Iris pigment epithelial cell (primary cell): Measurements from ENCODE around the gene TRA2A.
"Not testable (repeated sequence)": the region's sequence is repeated elsewhere in the genome, so short reads cannot be mapped to it uniquely, and the experiment has no call there.

Source experiments
- DNase-seq: peaks from one replicate; pipeline ENCODE4 v3.0.0-alpha.2; 2011; ENCODE audit warnings: low read depth

Gene TRA2A

DNA sequence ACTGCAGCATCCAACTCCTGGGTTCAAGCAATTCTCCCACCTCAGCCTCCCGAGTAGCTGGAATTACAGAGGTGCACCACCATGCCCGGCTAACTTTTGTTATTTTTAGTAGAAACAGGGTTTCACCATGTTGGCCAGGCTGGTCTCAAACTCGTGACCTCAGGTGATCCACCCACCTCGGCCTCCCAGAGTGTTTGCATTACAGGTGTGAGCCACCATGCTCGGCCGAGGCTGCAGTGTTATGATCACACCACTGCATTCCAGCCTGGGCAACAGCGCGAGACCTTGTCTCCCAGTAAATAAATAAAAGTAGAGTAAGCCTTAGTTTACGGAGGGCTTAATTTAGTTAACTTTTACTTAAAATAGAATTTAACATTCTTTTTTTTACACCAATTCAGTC, 37.8 kb downstream of the TRA2A start:
- no peak for DNase-seq

DNA sequence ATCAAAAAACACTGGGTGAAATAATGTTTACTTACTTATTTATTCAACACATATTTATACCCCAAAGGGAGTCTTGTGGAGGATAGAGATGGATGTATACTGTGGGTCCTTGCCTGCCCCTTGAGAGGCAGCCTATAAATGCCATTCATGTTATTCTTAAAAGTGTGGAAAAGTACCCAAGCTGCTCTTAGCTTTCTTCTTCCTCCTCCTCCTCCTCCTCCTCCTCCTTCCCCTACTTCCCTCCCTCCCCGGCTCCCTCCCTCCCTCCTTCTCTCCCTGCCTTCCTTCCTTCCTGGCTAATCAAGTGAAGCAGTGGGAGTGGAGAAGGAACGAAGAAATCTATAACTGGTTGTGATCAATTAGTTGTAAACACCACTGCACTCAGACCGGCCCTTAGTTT, 40.3 kb downstream of the TRA2A start:
- DNase-seq = no peak

DNA sequence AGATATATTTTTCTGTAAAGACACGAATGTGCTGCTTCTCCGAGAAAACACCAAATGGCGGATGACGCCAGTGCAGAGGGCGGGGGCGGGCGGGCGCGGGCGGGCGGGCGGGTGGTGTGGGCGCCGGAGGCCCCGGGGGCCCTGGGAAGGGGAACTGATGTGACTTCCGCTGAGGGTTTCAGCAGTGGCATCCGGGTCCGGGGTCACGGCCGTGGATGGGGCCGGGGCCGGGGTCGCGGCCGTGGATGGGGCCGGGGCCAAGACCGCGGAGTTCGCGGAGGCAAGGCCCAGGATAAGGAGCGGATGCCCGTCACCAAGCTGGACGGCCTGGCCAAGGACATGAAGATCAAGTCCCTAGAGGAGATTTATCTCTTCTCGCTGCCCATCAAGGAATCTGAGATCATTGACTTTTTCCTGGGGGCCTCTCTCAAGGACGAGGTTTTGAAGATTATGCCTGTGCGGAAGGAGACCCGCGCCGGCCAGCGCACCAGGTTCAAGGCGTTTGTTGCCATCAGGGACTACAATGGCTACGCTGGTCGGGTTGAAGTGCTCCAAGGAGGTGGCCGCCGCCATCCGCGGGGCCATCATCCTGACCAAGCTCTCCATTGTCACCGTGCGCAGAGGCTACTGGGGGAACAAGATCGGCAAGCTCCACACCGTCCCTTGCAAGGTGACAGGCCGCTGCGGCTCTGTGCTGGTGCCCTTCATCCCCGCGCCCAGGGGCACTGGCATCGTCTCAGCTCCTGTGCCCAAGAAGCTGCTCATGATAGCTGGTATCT, 41.2 kb downstream of the TRA2A start:
- peak; percentile 25 for DNase-seq

DNA sequence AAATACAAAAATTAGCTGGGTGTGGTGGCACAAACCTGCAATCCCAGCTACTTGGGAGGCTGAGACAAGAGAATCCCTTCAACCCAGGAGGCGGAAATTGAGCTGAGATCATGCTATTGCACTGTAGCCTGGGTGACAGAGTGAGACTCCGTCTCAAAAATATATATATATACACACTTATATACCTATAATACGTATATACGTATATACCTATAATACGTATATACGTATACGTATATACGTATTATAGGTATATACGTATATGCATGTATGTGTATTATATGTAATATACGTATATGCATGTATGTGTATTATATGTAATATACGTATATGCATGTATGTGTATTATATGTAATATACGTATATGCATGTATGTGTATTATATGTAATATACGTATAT, 43.1 kb downstream of the TRA2A start:
- DNase-seq = not testable (repeated sequence)

DNA sequence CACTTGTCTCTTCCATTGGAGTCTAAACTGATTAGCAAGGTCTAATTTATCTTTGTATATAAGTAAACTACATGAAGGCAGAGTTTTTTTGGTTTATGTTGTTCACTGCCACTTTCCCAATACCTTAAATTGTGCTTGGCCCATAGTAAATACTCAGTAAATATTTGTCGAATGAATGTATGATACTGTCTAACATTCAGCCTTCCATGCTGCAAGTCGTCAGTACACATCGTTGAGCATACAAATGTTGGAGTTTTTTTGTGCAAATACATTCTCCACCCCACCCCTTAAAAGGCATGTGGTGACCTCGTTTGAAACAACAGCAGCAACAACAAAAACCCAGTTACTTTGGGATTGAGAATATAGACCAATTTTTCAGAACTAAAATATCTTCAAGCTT, 44.1 kb downstream of the TRA2A start:
- no peak for DNase-seq

DNA sequence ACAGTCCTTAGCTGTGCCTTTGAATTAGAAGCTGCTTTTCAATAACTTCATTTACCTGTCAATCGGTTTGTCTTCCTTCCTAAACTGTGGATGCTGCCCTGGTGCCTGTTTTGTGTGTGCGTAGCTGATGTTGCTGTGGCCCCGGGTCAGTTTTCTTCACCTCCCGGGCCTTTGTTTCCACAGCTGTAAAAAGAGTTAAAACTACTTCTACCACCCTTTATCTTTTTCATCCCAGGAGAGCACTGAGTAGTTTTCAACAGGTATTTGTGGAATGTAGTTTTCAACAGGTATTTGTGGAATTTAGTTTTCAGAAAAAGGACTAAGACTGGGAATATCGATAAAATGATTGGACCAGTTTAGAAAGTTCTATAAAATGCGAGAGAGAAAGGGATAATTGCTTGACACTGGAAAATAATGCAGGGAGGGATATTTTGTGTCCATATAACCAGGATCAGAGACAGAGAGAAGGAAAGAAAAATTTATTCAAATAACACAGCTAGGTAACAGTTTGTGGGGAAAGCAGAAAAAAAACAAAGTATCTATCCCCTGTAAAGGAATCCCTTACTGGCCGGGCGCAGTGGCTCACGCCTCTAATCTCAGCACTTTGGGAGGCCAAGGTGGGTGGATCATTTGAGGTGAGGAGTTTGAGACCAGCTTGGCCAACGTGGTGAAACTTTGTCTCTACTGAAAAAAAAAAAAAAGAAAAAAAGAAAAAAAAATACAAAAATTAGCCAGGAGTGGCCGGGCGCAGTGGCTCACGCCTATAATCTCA, 45.6 kb downstream of the TRA2A start:
- DNase-seq = no peak

DNA sequence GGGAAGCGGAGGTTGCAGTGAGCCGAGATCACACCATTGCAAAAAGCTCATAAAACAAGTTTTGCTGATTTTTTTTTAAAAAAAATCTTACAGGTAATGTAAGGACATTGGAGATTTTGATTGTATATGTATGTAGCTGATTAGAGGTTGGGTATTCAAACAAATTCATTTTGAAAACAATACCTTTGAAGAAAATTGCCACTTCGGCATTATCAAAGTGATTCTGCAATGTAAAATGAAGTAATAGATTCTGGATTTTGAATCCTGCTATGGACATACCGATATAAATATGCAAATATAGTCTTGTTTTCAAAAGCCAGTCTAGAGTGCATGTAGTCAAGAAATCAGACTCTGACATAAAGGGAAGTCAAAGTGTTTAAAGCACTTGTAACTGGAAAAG, 49.1 kb downstream of the TRA2A start:
- DNase-seq = no peak

DNA sequence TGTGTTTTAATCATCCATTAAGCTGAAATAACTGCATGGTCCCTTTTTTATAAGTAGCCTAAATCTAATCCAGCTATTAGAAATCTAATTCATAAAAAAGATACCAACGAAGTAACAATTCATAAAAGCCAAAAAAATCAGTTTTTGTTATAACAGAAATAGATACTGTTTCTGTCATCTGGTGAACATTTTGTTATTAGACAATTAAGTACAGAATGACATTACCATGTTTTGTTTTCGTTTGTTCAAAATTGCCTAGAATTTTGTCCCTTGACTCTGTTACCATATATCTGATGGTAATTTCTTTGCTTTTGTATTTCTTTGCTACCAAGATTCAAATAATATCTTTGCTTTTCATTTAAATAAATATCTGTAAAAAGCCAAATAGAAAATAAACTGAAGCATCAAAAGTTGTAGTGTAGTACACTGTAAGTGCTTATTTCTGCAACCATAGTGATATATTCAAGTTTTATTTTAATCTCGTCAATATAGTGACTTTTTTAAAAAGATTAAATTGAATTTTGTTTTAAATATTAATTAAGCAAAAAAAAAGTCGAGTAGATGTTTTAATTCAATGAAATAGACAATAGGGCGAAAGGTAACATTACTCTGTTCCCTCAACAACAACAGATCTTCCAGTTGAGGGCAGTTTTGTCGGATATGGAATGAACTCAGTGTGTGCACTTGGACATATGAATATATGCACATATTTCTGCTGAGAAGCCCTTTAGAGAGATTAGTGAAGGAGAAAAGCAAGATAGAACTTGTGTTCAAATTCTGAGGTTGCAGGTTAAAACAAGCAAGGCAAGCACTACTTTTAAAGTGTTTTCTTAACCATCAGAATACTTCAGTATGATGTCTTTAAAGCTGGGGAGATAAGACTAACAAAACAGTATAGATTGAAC, 53.6 kb downstream of the TRA2A start:
- no peak for DNase-seq

DNA sequence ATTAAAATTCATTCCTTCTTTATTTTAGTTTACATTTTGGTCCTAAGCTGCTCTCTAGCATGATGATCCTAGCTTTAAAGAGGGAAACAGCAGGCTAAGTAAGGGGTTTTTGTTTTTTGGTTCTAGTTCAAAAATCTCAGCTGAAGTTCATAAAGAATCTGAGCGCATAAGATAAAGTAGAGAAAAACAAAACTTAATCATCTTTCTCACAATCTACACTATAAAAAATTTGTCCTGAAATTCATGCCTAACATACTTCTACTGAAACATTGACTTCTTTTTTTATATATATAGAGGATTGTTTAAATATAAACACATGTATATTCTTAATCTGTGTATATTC, 54.7 kb downstream of the TRA2A start:
- DNase-seq = no peak

DNA sequence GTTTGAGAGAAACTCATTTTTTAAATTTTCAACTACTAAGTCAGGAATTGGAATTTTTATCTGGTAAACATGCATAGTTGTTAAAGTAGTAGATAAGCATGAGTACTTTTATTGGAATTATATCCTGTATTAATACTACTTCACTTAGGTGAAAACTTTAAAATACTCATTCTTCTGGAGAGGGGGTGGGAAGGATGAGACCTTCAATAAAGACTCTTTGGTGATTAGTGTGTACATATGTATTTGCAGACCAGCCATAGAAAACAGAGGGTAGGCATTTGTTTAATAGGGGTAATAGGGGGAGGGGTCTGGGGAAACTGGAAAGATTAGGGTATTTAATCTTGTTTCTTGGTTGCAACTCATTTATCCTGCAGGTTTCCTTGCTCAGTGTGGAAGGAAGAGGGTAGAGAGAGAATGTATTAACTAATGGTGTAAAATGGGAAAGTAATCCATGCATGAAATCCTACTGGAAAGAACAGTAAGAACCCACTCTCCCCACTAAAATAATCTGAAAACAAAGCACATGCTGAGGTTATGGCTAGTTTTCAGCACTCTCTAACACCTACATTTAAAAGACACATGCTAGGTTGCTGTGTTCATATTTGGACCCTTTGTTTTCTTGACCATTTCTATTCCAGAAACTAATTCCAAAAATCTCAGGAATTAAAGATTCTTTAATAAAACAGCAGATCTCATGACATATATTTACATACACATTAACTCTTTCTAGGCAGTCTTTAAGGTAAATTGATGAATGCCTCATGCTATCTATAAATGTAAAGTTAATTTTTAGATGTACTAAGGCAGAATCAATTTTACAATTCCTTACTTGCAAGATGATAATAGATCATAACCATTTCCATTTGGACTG, 55.3 kb downstream of the TRA2A start:
- no peak for DNase-seq

DNA sequence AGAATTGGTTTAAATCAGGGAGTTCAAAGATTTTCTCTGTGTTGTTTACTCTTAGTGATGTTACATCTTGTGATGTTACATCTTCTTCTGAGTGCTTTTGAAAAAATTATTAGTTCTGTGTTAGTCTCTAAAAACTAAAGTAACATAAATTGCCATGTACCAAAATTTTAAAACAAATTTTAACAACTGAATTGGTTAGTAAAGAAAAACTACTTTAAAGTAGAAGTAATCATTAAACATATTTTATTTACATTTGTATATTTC, 56.3 kb downstream of the TRA2A start:
- DNase-seq = no peak

DNA sequence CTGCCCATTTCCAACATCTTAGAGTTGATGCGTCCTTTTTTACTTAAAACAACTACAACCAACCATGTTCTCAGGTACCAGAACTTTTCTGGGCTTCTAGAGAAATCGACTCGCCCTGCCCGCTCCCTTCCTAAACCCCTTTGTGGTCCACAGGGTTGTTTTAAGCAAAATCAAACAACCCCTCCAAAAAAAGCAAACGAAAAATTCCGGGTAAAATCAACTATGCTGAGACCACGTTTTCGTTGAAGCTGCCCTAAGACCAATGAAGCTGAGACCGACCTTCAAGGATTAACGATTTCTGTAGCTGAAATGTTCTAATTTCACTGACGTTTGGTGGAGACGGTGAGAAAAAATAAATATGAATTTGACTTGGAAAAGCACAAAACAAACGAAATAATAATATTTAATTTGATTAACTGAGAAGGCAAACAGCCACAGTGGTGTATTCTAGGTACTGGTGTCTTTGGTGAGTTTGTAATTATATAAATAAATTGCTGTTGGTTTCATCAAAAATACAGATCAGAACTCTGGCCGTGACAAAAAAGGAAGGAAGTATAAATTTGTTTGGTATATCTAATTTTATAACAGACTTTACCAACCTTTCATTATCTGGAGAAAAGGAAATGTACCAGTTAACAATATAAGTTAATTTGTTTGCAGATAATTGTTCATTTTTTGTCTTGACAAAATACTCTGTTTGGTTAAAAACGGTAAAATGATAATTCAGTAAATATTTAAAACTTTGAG, 56.8 kb downstream of the TRA2A start:
- DNase-seq = no peak

DNA sequence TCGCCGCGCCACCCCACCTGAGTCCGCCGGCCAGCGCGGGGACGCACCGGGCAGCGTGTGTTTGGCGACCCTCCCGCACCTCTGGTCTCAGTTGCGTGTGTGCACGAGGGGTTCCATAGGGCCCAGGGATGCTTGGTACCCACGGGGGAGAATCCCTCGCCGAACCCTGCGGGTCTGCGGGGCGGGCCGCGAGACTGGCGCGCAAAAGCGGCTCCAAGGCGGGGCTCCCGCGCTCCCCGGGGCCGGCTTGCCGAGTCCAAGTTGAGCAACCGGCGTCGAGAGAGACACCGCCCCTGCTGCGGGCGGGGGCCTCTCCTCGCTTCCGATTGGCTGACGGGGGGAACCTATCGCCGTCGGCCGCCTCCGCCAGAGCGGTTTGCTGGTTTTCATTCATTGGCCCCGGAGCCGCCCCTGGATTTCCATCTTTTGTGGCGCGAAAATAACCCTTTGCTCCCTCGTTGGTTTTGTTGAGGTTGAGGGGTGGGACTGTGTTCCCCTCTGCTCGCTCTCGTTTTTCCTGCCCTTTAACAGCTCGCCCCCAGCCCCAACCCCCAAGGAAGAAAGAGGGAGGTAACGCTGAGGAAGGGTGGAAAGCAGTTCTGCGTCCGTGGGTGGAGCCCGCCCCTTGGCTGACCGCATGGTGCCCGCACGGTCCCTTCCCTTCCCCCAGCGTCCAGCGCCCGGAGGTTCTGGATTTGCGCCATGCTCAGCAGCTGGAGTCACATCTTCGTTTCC, 57.5 kb downstream of the TRA2A start:
- DNase-seq = peak; percentile 97

DNA sequence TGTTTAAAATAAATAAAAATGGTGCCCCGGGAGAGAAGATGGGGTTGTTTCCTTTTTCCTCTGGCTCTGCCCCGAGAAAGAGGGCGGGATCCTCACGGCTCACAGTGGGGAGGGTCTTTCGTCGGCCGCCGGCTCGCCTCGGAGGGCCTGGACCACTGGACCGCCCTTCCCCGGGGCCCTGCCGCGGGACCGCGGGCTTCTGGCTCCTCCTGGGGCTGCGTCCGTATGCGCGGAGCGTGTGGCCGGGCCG, 58.0 kb downstream of the TRA2A start:
- no peak for DNase-seq

DNA sequence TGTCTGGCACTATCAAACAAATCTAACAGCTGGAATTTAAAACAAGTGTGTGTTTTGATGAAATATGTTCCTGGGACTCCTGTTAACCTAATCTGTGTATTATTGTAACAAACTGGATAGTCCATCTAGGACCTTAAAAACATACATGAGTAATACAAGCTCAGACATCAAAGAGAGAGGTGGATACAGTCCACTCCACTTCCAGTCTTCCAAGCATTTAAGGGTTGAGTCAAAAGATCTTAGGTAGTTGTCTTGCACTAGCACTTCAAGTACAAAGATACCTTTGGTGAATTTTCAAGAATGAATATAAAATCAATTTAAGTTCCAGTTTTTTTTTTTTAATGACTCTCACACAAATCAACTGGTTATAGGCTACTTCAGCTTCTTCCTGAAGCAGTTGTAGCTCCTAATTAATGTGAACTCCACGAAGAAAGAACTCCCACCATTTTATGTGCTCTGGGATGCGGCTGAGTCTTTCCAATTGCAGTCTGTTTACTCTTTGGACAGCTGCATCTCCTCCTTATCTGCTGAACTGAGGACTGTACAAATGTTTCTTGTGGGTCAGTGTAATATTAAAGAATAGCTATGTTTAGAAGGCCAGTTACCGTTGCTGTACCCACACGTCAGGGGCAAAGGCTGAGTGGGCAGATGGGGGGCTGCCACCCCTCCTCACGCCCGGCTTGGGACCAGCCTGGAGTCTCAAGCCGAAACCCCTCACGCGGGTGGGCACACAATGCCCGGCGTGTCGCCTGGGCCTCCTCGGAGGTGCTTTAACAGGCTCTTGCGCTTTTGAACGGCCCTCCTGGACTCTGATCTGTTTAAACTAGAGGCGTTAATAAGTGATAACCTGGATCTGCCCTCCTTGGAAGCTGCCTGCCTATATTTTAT, 58.6 kb downstream of the TRA2A start:
- peak; percentile 21 for DNase-seq

DNA sequence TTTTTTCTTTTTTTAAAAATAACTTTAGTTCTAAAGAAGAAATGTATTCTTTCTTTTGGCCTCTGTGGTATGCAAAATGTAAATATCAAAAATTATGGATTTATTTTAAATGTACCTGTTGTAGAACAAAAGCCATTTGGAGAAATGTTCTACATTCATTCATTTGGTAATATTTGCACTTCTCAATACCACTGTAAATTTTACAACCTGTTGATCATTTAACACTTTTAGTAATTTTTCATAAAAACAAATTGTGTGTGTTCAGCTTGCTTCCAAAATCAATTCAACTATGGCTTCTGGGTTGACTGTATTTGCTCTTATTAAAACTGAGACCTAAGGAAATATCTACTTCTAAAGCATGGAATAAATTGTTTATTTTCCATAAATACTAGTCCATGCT, 59.2 kb downstream of the TRA2A start:
- no peak for DNase-seq

DNA sequence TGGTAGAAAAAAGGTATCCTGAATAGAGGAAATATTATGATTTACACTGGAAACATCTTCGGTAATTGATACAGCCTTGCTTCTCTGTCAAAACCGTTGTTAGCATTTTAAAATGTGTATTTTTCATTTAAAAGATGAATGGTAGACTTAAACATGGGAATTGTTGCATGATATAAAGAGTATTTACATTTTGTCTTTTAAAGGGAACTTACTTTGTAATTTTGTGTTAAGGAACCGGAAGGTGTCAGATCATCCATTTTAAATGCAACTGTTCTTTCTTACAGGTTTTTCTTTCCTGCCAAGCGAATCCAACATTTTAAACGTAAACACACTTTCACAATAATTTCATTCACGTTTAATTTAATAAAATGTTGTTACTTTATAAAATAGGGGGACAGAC, 59.7 kb downstream of the TRA2A start:
- no peak for DNase-seq

DNA sequence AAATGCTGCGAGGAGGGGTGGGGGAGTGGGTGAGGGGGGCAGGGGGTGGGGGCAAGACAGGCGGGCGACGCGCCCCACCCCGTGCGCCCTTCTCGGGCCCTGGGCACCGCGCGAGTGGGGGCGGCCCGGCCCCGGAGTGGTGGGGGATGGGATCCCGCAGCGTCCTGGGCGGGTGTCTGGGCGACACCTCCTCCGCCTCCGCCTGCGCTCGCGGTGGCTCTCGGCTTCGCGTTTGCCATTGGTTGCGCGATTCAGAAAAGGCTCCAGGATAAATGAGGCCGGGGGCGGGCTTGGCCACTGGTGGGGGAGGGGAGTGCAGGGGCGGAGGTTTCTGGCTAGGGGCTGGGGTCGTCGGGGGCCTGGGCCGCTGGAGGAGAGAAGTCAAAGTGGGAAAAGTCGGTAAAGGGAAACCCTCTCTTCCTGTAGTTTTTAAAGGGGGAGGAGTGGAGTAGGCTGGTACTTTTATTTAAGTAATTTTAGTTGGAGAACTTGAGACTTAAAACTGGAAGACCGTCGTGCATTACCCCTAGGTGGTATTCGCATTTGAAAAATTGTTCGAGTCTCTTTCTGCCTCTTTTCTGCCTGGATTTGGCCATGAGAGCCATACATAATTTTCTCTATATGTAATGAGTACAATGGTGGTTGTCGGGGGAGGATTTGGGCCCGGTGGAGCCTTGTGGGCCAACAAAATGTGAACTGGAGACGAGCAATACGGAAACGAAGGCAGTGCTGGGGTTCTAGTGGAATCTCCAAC, 60.5 kb downstream of the TRA2A start:
- peak; percentile 63 for DNase-seq
